K562 (cell line): ENCODE results near the gene SLC22A15. TPM values are rescaled to one million over a fixed set of nuclear protein-coding genes. Genes with fewer than 3 reads are reported as not detected.

ENCODE experiments used
- MIER1 ChIP-seq: fragments of 450-650 bp; IDR thresholded peaks from 2 replicates; pipeline ENCODE4 v1.6.1; 2016; ENCODE audit warnings: antibody characterized with exemption, mild to moderate bottlenecking, low read depth
- YBX1 ChIP-seq: fragments of 450-650 bp; IDR thresholded peaks from 2 replicates; pipeline ENCODE4 v1.7.1; 2016; ENCODE audit warnings: mild to moderate bottlenecking
- polyA plus RNA-seq, 8 experiments: library from polyadenylated mRNA; depleted of rRNA in 4 of 8; stranded (reverse) in 5 of 8; unstranded in 3 of 8; fragments of >200 nt; fragmentation: Nextera tagmentation in 2 of 8; fragmentation: Illumina TruSeq in 1 of 8; extraction: Ambion mirVana in 2 of 8; extraction: Trizol in 1 of 8; gene quantifications; 2 replicates each; pipeline versions ENCODE4 v1.2.1 to v1.2.3, GENCODE V29; 2011 to 2014; ENCODE audit warnings: inconsistent platforms in 1 of 8, missing spikeins in 1 of 8
- total RNA-seq, 7 experiments: library from RNA; depleted of rRNA in 6 of 7; stranded (reverse); fragments of >200 nt in 6 of 7; fragmentation: Illumina TruSeq in 2 of 7; extraction: Trizol in 2 of 7; gene quantifications; 2 replicates each; pipeline versions ENCODE4 v1.2.1 to v1.2.3, GENCODE V29; 2011 to 2021; ENCODE audit warnings: low replicate concordance in 1 of 7
- TF ChIP-seq, protein P1 (sequence below), 2 experiments: fragments of 450-650 bp; IDR thresholded peaks; 2 replicates each; pipeline ENCODE4 v1.6.1; 2016; ENCODE audit warnings: mild to moderate bottlenecking in 2 of 2, borderline replicate concordance in 1 of 2, low read depth in 1 of 2, moderate library complexity in 1 of 2
- TF ChIP-seq, protein P2 (sequence below): fragments of 450-650 bp; IDR thresholded peaks from 2 replicates; pipeline ENCODE4 v1.6.1; 2016; ENCODE audit warnings: missing biosample characterization, missing genetic modification characterization
- TF ChIP-seq, protein P3 (sequence below): fragments of 450-650 bp; formaldehyde crosslinking; IDR thresholded peaks from 2 replicates; pipeline ENCODE4 v1.4.0; 2020; ENCODE audit warnings: mild to moderate bottlenecking, moderate library complexity
- TF ChIP-seq, protein P4 (sequence below): sonication (generic); formaldehyde crosslinking; IDR thresholded peaks from 2 replicates; pipeline ENCODE4 v1.8.1; 2022; ENCODE audit warnings: missing genetic modification reagents
- TF ChIP-seq, protein P5 (sequence below), 2 experiments: IDR thresholded peaks in 1 of 2; conservative IDR thresholded peaks in 1 of 2; 2 replicates each; pipeline ENCODE4 v1.6.1; 2016; ENCODE audit warnings: low read depth in 2 of 2, mild to moderate bottlenecking in 1 of 2, missing compliant biosample characterization in 1 of 2, missing genetic modification characterization in 1 of 2, moderate library complexity in 1 of 2

SLC22A15 gene
- total and polyA plus RNA-seq, 9 of the 15 experiments (the other 6 are each of a cell fraction or from before 2014, with no cell fraction given) = 0.24 to 2.7 (median 1.2) TPM

DNA sequence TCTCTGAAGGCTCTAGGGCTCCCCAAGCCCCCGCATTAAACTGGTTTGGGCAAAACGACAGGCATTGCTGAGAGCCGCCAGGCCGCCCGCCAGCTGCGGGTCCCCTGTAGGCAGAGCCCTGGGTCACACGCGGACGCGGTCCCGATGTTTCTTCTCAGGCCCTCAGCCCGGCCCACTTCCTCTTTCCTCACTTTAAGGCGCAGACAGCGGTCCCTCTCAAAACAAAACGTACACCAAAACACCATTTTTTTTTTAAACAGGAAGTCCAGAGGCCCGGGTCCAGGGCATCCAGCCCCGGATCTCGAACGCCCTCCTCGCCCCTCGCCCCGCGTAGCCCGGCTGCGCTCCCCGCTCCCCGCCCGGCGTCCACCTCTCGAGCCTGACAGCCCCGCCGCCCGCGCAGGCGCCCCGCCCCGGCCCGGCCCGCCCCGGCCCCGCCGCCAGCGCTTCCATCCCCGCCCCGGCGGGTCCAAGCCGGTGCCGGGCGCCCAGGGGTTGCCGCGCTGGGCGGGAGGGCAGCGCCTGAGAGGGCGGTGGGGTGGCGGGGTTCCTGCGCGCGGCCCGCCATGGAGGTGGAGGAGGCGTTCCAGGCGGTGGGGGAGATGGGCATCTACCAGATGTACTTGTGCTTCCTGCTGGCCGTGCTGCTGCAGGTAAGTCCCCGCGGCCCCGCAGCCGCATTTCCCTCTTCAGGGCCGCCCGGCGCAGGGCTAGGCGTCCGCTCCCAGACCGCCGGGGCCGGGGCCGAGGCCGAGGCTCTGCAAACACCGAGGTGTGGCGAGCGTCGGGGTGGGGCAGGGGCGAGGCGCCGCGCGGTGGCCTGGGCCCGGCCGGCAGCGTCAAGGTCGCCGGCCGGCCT, at the start of gene SLC22A15 (continued):
- TF ChIP-seq, protein P1, sequence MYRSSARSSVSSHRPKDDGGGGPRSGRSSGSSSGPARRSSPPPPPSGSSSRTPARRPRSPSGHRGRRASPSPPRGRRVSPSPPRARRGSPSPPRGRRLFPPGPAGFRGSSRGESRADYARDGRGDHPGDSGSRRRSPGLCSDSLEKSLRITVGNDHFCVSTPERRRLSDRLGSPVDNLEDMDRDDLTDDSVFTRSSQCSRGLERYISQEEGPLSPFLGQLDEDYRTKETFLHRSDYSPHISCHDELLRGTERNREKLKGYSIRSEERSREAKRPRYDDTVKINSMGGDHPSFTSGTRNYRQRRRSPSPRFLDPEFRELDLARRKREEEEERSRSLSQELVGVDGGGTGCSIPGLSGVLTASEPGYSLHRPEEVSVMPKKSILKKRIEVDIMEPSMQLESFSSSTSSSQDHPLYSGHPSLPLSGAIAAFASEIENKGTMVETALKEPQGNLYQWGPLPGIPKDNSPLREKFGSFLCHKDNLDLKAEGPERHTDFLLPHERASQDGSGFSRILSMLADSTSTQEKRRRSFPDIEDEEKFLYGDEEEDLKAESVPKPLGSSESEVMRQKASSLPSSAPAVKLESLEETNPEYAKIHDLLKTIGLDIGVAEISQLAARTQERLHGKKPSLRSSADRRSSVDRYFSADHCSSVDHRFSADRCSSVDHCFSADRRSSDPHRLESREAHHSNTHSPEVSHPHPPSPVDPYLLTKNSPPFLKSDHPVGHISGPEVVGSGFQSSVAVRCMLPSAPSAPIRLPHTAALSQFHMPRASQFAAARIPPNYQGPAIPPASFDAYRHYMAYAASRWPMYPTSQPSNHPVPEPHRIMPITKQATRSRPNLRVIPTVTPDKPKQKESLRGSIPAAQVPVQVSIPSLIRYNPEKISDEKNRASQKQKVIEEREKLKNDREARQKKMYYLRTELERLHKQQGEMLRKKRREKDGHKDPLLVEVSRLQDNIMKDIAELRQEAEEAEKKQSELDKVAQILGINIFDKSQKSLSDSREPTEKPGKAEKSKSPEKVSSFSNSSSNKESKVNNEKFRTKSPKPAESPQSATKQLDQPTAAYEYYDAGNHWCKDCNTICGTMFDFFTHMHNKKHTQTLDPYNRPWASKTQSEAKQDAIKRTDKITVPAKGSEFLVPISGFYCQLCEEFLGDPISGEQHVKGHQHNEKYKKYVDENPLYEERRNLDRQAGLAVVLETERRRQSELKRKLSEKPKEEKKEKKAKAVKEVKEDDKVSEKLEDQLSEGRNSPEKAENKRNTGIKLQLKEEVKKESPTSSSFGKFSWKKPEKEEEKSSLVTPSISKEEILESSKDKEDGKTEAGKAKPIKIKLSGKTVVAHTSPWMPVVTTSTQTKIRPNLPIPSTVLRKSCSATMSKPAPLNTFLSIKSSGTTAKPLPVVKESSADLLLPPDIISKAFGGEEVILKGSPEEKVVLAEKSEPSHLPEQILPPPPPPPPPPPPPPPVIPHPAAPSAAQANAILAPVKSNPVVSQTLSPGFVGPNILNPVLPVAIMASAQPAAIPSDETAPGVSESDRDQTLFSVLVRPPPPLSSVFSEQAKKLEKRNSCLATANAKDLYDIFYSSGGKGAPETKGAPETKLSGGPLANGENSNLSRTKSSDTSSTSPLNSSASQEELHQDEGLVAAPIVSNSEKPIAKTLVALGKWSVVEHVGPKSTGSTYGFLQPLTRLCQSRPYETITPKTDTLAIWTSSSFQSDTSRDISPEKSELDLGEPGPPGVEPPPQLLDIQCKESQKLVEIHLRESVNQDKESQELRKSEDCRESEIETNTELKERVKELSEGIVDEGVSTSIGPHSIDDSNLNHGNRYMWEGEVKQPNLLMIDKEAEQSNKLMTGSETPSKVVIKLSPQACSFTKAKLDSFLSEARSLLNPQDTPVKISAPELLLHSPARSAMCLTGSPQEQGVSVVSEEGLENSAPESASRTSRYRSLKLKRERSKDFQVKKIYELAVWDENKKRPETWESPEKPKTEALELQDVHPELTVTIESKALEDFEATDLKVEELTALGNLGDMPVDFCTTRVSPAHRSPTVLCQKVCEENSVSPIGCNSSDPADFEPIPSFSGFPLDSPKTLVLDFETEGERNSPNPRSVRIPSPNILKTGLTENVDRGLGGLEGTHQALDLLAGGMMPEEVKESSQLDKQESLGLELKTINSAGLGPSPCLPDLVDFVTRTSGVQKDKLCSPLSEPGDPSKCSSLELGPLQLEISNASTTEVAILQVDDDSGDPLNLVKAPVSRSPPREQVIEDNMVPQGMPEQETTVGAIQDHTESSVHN (IDR thresholded peaks at IDR 0.05; ENCODE audit: borderline replicate concordance in 1 of 2, low read depth in 1 of 2) = no peak
- TF ChIP-seq MIER1 (no peak), YBX1 (no peak)
- TF ChIP-seq, protein P2, sequence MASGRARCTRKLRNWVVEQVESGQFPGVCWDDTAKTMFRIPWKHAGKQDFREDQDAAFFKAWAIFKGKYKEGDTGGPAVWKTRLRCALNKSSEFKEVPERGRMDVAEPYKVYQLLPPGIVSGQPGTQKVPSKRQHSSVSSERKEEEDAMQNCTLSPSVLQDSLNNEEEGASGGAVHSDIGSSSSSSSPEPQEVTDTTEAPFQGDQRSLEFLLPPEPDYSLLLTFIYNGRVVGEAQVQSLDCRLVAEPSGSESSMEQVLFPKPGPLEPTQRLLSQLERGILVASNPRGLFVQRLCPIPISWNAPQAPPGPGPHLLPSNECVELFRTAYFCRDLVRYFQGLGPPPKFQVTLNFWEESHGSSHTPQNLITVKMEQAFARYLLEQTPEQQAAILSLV (tag) = no peak
- TF ChIP-seq, protein P3, sequence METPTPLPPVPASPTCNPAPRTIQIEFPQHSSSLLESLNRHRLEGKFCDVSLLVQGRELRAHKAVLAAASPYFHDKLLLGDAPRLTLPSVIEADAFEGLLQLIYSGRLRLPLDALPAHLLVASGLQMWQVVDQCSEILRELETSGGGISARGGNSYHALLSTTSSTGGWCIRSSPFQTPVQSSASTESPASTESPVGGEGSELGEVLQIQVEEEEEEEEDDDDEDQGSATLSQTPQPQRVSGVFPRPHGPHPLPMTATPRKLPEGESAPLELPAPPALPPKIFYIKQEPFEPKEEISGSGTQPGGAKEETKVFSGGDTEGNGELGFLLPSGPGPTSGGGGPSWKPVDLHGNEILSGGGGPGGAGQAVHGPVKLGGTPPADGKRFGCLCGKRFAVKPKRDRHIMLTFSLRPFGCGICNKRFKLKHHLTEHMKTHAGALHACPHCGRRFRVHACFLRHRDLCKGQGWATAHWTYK = peak; percentile 48; the same call in 1 of the 2 replicates
- TF ChIP-seq, protein P4, sequence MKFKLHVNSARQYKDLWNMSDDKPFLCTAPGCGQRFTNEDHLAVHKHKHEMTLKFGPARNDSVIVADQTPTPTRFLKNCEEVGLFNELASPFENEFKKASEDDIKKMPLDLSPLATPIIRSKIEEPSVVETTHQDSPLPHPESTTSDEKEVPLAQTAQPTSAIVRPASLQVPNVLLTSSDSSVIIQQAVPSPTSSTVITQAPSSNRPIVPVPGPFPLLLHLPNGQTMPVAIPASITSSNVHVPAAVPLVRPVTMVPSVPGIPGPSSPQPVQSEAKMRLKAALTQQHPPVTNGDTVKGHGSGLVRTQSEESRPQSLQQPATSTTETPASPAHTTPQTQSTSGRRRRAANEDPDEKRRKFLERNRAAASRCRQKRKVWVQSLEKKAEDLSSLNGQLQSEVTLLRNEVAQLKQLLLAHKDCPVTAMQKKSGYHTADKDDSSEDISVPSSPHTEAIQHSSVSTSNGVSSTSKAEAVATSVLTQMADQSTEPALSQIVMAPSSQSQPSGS (CRISPR knock-in tag) = no peak
- TF ChIP-seq, protein P5, sequence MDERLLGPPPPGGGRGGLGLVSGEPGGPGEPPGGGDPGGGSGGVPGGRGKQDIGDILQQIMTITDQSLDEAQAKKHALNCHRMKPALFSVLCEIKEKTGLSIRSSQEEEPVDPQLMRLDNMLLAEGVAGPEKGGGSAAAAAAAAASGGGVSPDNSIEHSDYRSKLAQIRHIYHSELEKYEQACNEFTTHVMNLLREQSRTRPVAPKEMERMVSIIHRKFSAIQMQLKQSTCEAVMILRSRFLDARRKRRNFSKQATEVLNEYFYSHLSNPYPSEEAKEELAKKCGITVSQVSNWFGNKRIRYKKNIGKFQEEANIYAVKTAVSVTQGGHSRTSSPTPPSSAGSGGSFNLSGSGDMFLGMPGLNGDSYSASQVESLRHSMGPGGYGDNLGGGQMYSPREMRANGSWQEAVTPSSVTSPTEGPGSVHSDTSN (CRISPR knock-in tag; IDR thresholded peaks at IDR 0.05; ENCODE audit: low read depth) = no peak
- TF ChIP-seq, protein P5 (tag; conservative IDR thresholded peaks at IDR 0.05; ENCODE audit: low read depth) = no peak
